ENCODE results near the gene SYNDIG1.

GRCh38 chr20:24431279-24432045 is 38.0 kb upstream of the SYNDIG1 start:
- TF ChIP-seq CTCF (IDR thresholded peaks at IDR 0.05 in 4 of 5, conservative IDR thresholded peaks at IDR 0.05 in 1 of 5) (no peak), POLR2A (IDR thresholded peaks at IDR 0.05) (no peak)

Data from gastrocnemius medialis (tissue), 4 donors.